ENCODE measurements around the gene RIC8A.

DNA sequence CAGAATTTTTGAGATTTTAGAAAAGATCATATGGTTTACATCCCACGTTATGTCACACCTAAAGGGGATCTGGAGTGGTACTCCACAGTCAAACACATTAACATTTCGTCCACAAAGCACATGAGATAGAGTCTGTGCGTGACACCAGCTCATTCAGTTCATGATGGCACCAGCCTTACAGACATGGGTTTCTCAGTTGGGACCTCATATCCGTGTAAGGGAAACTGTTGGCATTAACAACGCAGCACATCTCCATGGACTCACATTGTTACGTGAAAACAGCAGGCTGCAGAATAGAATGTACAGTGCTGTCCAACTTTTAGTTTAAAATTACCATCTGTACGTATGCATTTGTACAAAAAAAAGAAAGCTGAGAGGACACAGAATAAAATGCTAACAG is 14.0 kb downstream of the RIC8A start:
- TF ChIP-seq, protein P1, sequence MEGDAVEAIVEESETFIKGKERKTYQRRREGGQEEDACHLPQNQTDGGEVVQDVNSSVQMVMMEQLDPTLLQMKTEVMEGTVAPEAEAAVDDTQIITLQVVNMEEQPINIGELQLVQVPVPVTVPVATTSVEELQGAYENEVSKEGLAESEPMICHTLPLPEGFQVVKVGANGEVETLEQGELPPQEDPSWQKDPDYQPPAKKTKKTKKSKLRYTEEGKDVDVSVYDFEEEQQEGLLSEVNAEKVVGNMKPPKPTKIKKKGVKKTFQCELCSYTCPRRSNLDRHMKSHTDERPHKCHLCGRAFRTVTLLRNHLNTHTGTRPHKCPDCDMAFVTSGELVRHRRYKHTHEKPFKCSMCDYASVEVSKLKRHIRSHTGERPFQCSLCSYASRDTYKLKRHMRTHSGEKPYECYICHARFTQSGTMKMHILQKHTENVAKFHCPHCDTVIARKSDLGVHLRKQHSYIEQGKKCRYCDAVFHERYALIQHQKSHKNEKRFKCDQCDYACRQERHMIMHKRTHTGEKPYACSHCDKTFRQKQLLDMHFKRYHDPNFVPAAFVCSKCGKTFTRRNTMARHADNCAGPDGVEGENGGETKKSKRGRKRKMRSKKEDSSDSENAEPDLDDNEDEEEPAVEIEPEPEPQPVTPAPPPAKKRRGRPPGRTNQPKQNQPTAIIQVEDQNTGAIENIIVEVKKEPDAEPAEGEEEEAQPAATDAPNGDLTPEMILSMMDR (conservative IDR thresholded peaks at IDR 0.05; ENCODE audit: low read length) = no peak
- no peak for TF ChIP-seq EZH2phosphoT487 (IDR thresholded peaks at IDR 0.05; ENCODE audit: borderline replicate concordance, low read depth, low read length)

Data from OCI-LY7 (cell line).